Smooth muscle cell (in vitro differentiated cells): ENCODE measurements around the gene RAP1GAP2. TPM values are rescaled to one million over a fixed set of nuclear protein-coding genes. Genes with fewer than 3 reads are reported as not detected.

Experiments used
- DNase-seq: peaks from one replicate; lab custom pipeline; 2025; ENCODE audit not compliant: unreplicated experiment; lab: John Stamatoyannopoulos, UW
- H2AFZ ChIP-seq: fragments of 200-600 bp; sonication (generic); 2 replicates; pipeline ENCODE4 v1.6.0; 2016; ENCODE audit warnings: antibody characterized with exemption, low read depth, mild to moderate bottlenecking
- H3F3A ChIP-seq: fragments of 200-600 bp; sonication (generic); 2 replicates; pipeline ENCODE4 v1.6.0; 2017; ENCODE audit warnings: antibody characterized with exemption, low read depth
- H3K27ac ChIP-seq: fragments of 200-600 bp; sonication (generic); 2 replicates; pipeline ENCODE4 v1.5.1; 2016; ENCODE audit warnings: low read depth, mild to moderate bottlenecking
- H3K27me3 ChIP-seq: fragments of 200-600 bp; sonication (generic); 2 replicates; pipeline ENCODE4 v1.6.1; 2016; ENCODE audit warnings: low read depth, mild to moderate bottlenecking
- H3K36me3 ChIP-seq: fragments of 200-600 bp; sonication (generic); 2 replicates; pipeline ENCODE4 v1.5.1; 2016; ENCODE audit warnings: low read depth
- H3K4me1 ChIP-seq: fragments of 200-600 bp; sonication (generic); 2 replicates; pipeline ENCODE4 v1.5.1; 2016; ENCODE audit warnings: low read depth
- H3K4me2 ChIP-seq: fragments of 200-600 bp; sonication (generic); 2 replicates; pipeline ENCODE4 v1.6.0; 2016; ENCODE audit warnings: mild to moderate bottlenecking
- H3K4me3 ChIP-seq: fragments of 200-600 bp; sonication (generic); 2 replicates; pipeline ENCODE4 v1.5.1; 2016; ENCODE audit warnings: mild to moderate bottlenecking
- H3K79me2 ChIP-seq: fragments of 200-600 bp; sonication (generic); 2 replicates; pipeline ENCODE4 v1.6.0; 2016; ENCODE audit warnings: low read depth, mild to moderate bottlenecking
- H3K9ac ChIP-seq: fragments of 200-600 bp; sonication (generic); 2 replicates; pipeline ENCODE4 v1.6.0; 2016; ENCODE audit warnings: low read depth
- H3K9me3 ChIP-seq: fragments of 200-600 bp; sonication (generic); replicated peaks from 2 replicates; pipeline ENCODE4 v1.5.1; 2016; ENCODE audit warnings: low read depth
- H4K20me1 ChIP-seq: fragments of 200-600 bp; sonication (generic); 2 replicates; pipeline ENCODE4 v1.6.0; 2016; ENCODE audit warnings: low read depth
- CTCF ChIP-seq: fragments of 200-600 bp; sonication (generic); IDR thresholded peaks from 2 replicates; pipeline ENCODE4 v1.5.1; 2017; ENCODE audit warnings: borderline replicate concordance, mild to moderate bottlenecking, antibody characterized with exemption; ENCODE audit not compliant: insufficient read depth, poor library complexity, severe bottlenecking
- WGBS: methylation state at CpG from one replicate; pipeline ENCODE4 v1.1.7; 2016; ENCODE audit warnings: low lambda C conversion rate; 5-methylcytosine and 5-hydroxymethylcytosine counted together
- polyA plus RNA-seq: library from polyadenylated mRNA; unstranded; fragments of >200 nt; fragmentation: Nextera tagmentation; extraction: Ambion mirVana; gene quantifications from 2 replicates; pipeline ENCODE4 v1.2.1, GENCODE V29; 2016
- total RNA-seq: library from RNA; depleted of rRNA; stranded (reverse); fragments of >200 nt; gene quantifications from 2 replicates; pipeline ENCODE4 v1.2.3, GENCODE V29; 2014

The RAP1GAP2 gene
- total and polyA plus RNA-seq, 2 experiments from 2014 or later: 0.31 to 0.99 TPM

- WGBS: 88% methylated on average over 5 of the region's 8 CpGs
- Histone ChIP-seq H3F3A (no peaks in the 10 kb centered on the region), H3K4me3 (no peak overlapping the region), H4K20me1 (no peaks in the 10 kb centered on the region), H3K36me3 (no peaks in the 10 kb centered on the region), H3K4me1 (no peaks in the 10 kb centered on the region), H3K9ac (no peak overlapping the region), H3K27ac (no peak overlapping the region), H3K9me3 (no peaks in the 10 kb centered on the region), H3K4me2 (no peak overlapping the region), H2AFZ (no peak overlapping the region), H3K27me3 (no peaks in the 10 kb centered on the region), H3K79me2 (no peaks in the 10 kb centered on the region)
- DNase-seq: no peak
- no peak for TF ChIP-seq CTCF
These were observed 83.8 kb downstream of the RAP1GAP2 start for GRCh38 chr17:2880050-2880449.

- Histone ChIP-seq H3K27me3 (no peaks in the 10 kb centered on the region), H3K9ac (no peak overlapping the region), H3K4me3 (no peak overlapping the region), H3K27ac (no peak overlapping the region), H3K36me3 (no peaks in the 10 kb centered on the region), H3K9me3 (no peaks in the 10 kb centered on the region), H3F3A (no peaks in the 10 kb centered on the region), H3K79me2 (no peaks in the 10 kb centered on the region), H3K4me2 (no peak overlapping the region), H4K20me1 (no peaks in the 10 kb centered on the region), H2AFZ (no peak overlapping the region), H3K4me1 (no peaks in the 10 kb centered on the region)
- no peak for TF ChIP-seq CTCF
- no peak for DNase-seq
- 94% methylated on average over 5 of the region's 5 CpGs for WGBS
These were observed 85.1 kb downstream of the RAP1GAP2 start for GRCh38 chr17:2881295-2881694.

- Histone ChIP-seq H3K9me3 (no peaks in the 10 kb centered on the region), H2AFZ (no peak overlapping the region), H3K27me3 (no peaks in the 10 kb centered on the region), H3F3A (no peaks in the 10 kb centered on the region), H3K4me2 (no peak overlapping the region), H3K4me3 (no peak overlapping the region), H3K79me2 (no peaks in the 10 kb centered on the region), H3K27ac (no peak overlapping the region), H3K9ac (no peak overlapping the region), H4K20me1 (no peaks in the 10 kb centered on the region), H3K36me3 (no peaks in the 10 kb centered on the region), H3K4me1 (no peaks in the 10 kb centered on the region)
- no peak for TF ChIP-seq CTCF
- no peak for DNase-seq
- 64% methylated on average over 10 of the region's 10 CpGs for WGBS
These were observed 87.4 kb downstream of the RAP1GAP2 start for GRCh38 chr17:2883544-2884213.

- Histone ChIP-seq H3K9me3 (no peaks in the 10 kb centered on the region), H3K27me3 (no peaks in the 10 kb centered on the region), H4K20me1 (no peaks in the 10 kb centered on the region), H3K27ac (no peak overlapping the region), H3K4me2 (no peak overlapping the region), H3F3A (no peaks in the 10 kb centered on the region), H3K9ac (no peak overlapping the region), H3K4me1 (no peaks in the 10 kb centered on the region), H2AFZ (no peak overlapping the region), H3K4me3 (no peak overlapping the region), H3K79me2 (no peaks in the 10 kb centered on the region), H3K36me3 (no peaks in the 10 kb centered on the region)
- TF ChIP-seq CTCF: no peak
- no peak for DNase-seq
- 89% methylated on average over 9 of the region's 9 CpGs for WGBS
These were observed 89.5 kb downstream of the RAP1GAP2 start for GRCh38 chr17:2885733-2886132.
